SK-N-MC (cell line): ENCODE results near the gene MTMR4.
"Not testable (repeated sequence)": the region's sequence is repeated elsewhere in the genome, so short reads cannot be mapped to it uniquely, and the experiment has no call there.

Source experiments
- DNase-seq: peaks from one replicate; pipeline ENCODE4 v3.0.0-alpha.2; 2011; ENCODE audit warnings: low read depth, low spot score
- H3K27ac ChIP-seq: fragments of 200-600 bp; sonication (generic); 2 replicates; pipeline ENCODE4 v1.5.1; 2016; ENCODE audit warnings: mixed run types
- H3K36me3 ChIP-seq: fragments of 200-600 bp; sonication (generic); 2 replicates; pipeline ENCODE4 v1.6.1; 2017; ENCODE audit warnings: antibody characterized with exemption, low read length, mixed read lengths; ENCODE audit not compliant: insufficient read depth
- H3K4me3 ChIP-seq: fragments of 200-600 bp; sonication (generic); 2 replicates; pipeline ENCODE4 v1.5.1; 2016
- H3K9ac ChIP-seq: fragments of 200-600 bp; sonication (generic); 2 replicates; pipeline ENCODE4 v1.8.0; 2017; ENCODE audit warnings: mixed run types, mixed read lengths; ENCODE audit not compliant: insufficient read length
- H3K9me3 ChIP-seq: fragments of 200-600 bp; sonication (generic); 2 replicates; pipeline ENCODE4 v1.6.1; 2017; ENCODE audit warnings: low read depth, mild to moderate bottlenecking, antibody characterized with exemption, low read length, moderate library complexity, mixed read lengths
- EZH2 ChIP-seq: fragments of 200-600 bp; sonication (generic); IDR thresholded peaks from one replicate; pipeline ENCODE4 v1.6.1; 2017; ENCODE audit warnings: antibody characterized with exemption
- FOXP2 ChIP-seq: optimal IDR thresholded peaks from 2 replicates; pipeline ENCODE3; 2011; ENCODE audit warnings: mild to moderate bottlenecking, moderate library complexity; ENCODE audit not compliant: insufficient read depth; ENCODE audit errors: extremely low read length, control extremely low read depth
- POLR2AphosphoS5 ChIP-seq: IDR thresholded peaks from 2 replicates; pipeline ENCODE4 v1.6.1; 2012; ENCODE audit warnings: mild to moderate bottlenecking, low read depth, low read length, borderline replicate concordance

The MTMR4 gene

DNA sequence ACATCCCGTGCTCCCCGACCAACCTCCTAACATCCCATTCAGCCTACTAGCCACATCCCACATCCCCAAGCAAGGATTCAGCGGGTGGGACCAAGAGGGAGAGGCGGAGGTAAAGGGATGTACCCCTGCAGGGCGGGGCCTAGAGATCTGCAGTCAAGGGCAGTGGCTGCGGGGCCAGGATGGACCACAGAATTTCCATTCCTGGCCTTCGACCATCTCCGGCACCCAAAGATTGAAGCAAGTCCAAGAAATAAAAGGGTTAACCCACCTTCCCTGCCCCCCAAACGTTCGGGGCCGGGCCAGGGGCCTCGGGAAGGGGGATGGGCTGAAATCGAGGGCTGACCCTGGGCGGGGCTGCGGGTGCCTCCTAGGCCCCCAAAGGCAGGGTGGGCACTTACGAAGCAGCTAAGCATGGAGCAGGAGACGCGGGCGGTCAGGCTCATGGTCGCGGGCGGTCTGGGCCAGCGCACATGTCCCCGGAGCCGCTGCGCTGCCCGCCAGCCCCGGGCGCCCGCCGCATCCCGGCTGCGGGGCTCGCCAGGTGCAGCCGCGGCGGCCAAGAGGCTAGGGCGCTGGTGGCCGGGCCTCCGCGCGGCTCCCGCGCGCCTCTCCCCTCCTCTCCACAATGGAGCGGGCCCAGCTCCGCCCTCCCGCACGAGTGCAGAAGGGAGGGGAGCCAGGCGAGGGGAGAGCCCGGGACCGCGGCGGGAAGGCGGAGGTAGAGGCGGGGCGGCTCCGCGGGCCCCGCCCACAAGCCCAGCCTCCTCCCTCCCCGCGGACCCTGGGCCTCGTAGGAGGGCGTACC is at the start of gene MTMR4:
MTMR4 (minus strand) TSS at position 674 of the 805 bp plus-strand sequence; CDS start at position 443, 231 bp downstream.
- H3K36me3 ChIP-seq, result peaks cover 37% of the 10 kb centered on the region
- TF ChIP-seq EZH2 (no peak), POLR2AphosphoS5 (peak; percentile 61)
- no peak for DNase-seq
- H3K9ac ChIP-seq, result peak within 1 kb of the TSS; percentile 80
- H3K27ac ChIP-seq, result peak within 1 kb of the TSS; percentile 21; the same call in 1 of the 2 replicates
- no peaks in the 10 kb centered on the region for H3K9me3 ChIP-seq
- H3K4me3 ChIP-seq, result peak within 1 kb of the TSS; percentile 79

DNA sequence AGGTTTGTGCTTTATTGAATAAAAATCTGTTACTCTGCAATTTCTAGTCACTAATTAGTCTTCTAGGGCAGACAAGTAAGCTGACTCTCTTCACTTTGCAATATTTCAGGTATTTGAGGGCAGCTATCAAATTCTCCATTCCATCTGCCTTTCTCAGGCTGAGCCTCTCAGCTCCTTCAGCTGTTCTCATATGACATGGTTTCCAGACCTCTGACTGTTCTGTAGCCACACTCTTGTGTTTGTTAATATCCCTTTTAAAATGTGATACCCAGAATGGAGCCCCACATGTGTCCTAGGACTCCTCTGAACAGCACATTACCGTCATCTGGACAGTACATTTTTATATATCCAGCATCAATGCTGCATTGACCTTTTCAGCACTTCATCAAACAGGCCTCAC is 46.1 kb upstream of the MTMR4 start:
- TF ChIP-seq POLR2AphosphoS5 (no peak), EZH2 (no peak), FOXP2 (no peak)
- DNase-seq, result no peak

DNA sequence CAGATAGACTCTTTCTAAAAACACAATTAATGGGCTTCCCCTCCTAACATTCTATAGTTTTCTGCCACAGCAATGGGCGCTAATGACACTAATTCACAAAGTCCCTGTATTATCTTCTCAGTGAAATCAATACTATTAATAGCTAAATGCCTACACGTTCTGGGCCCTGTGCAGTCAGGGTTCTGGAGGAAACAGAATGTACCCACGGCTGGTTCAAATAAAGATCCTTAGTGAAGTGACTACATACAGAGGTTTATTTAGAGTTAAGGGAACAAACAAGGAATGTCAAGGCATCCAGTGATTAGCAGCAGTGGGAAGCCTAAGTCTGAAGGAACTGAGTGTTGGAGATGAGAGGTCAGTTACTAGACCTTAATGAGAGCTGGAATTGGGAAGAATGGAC is 43.5 kb upstream of the MTMR4 start:
- no peak overlapping the region for H3K27ac ChIP-seq

More for the DNA sequence above, 46.1 kb upstream of the MTMR4 start:
- H3K9me3 ChIP-seq, result no peaks in the 10 kb centered on the region
- H3K27ac ChIP-seq, result no peak overlapping the region
- no peak overlapping the region for H3K4me3 ChIP-seq
- H3K9ac ChIP-seq, result no peak overlapping the region
- no peaks in the 10 kb centered on the region for H3K36me3 ChIP-seq

DNA sequence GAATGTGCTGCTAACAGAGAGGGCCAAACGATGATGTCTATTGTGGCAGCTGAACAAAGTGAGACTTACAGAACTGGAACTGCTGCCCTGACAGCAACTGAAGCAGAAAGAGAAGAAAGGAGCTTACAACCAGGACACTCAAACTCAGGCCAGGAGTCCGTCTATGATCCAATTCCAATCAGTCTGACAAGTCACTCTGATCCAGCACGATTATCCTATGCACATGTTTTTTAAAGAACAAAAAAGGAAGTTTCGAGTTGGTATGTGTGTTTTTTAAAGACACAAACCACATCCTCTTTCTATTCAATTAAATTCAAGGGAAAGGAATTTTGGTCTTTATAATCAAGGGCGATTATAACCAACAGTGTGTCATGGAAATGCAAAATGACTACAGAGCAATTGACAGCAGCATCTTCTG is 42.4 kb upstream of the MTMR4 start:
- H3K27ac ChIP-seq, result no peak overlapping the region
- DNase-seq, result no peak

More for the DNA sequence above, 43.5 kb upstream of the MTMR4 start:
- H3K9ac ChIP-seq, result no peak overlapping the region
- no peak overlapping the region for H3K4me3 ChIP-seq
- H3K36me3 ChIP-seq, result no peaks in the 10 kb centered on the region
- TF ChIP-seq POLR2AphosphoS5 (no peak), FOXP2 (no peak), EZH2 (no peak)
- H3K9me3 ChIP-seq, result no peaks in the 10 kb centered on the region
- no peak for DNase-seq

DNA sequence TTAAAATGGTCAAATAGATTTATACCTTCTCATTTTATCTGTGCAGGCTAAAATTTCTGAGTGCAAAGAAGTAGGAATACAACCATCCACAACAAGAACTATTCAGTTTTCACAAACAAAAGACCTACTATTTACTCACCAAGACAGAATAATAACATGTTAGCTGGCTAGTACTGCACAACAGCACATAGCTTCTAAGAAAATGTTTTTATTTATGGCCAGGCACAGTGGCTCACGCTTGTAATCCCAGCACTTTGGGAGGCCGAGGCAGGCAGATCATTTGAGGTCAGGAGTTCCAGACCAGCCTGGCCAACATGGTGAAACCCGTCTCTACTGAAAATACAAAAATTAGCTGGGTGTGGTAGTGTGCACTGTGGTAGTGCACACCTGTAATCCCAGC is 40.7 kb upstream of the MTMR4 start:
- not testable (repeated sequence) for H3K36me3 ChIP-seq, H3K9ac ChIP-seq, H3K4me3 ChIP-seq, H3K9me3 ChIP-seq, DNase-seq, H3K27ac ChIP-seq

More for the DNA sequence above, 42.4 kb upstream of the MTMR4 start:
- H3K9ac ChIP-seq, result no peak overlapping the region
- no peaks in the 10 kb centered on the region for H3K9me3 ChIP-seq
- H3K36me3 ChIP-seq, result no peaks in the 10 kb centered on the region
- TF ChIP-seq POLR2AphosphoS5 (no peak), EZH2 (no peak), FOXP2 (no peak)
- no peak overlapping the region for H3K4me3 ChIP-seq

DNA sequence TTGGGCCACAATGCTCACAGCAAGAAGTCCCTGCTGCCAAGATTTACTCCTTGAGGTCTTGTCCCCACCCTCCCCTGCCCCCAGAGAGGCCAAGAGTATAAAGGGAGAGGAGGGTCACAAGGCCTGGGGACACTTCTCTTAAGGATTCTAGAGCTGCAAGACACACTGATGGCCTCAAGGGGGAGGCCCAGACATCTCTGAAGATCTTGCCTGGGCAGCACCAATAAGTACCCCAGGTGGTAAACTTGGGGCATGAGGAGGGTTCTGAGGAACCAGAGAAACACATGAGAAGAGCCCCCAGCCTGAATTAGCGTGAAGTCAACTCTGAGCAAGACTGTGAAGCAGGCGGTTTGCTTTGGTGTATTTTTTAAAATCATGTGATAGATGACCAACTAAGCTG is 26.8 kb upstream of the MTMR4 start:
- TF ChIP-seq FOXP2 (no peak), POLR2AphosphoS5 (no peak), EZH2 (no peak)
- DNase-seq, result no peak

DNA sequence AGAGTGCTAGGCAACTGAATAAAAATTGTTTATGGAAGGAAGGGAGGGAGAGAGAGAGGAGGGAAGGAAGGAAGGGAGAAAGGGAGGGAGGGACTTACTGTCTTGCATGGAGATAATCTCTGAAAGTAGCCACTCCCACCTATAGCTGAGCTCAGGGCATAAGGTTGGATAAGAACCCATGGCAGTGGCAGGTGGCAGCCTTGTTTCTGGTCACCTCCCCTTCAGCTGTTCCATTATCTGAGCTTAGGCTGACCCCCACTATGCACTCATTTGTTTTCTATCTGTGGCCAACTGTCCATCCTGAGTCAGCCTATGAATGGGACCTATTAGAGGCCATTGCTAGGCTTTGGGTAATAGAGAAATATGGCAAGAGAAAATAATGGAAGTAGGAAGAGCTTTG is 25.3 kb upstream of the MTMR4 start:
- no peaks in the 10 kb centered on the region for H3K36me3 ChIP-seq
- H3K9me3 ChIP-seq, result no peaks in the 10 kb centered on the region
- TF ChIP-seq EZH2 (no peak), FOXP2 (no peak), POLR2AphosphoS5 (no peak)
- no peak for DNase-seq
- no peak overlapping the region for H3K9ac ChIP-seq
- no peak overlapping the region for H3K4me3 ChIP-seq
- H3K27ac ChIP-seq, result no peak overlapping the region

More for the DNA sequence above, 26.8 kb upstream of the MTMR4 start:
- Histone ChIP-seq H3K4me3 (no peak overlapping the region), H3K9ac (no peak overlapping the region), H3K36me3 (no peaks in the 10 kb centered on the region), H3K27ac (no peak overlapping the region), H3K9me3 (no peaks in the 10 kb centered on the region)

DNA sequence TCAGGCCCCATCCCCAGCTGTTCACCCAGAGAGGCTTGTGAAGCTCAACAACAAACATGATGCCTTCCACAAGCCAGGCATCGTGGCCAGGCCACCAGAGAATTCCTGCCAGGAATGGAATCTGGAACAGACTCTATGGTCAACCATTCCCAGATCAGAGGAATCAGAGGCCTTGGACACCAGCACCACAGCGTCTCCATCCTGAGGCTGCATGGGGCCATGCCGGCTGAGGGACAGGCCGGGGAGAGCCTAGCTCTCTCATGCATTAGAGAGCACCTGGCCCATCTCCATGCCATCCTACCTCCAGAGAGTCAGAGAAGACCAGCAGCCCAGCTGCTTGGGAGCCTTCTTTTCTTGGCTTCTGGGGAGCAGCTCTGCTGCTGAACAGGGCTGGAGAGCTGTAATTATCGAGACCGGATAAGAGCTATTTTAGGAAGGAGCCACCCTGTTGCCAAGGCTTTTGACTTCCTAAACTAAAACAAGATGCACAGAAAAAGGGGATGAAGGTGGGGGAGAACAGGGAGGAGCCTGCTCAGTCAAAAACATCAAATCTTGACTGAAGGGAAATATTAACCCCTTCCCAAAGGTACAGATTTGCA is 24.5 kb upstream of the MTMR4 start:
- H3K9ac ChIP-seq, result no peak overlapping the region
- no peak overlapping the region for H3K4me3 ChIP-seq
- H3K27ac ChIP-seq, result no peak overlapping the region
- H3K9me3 ChIP-seq, result no peaks in the 10 kb centered on the region
- DNase-seq, result no peak
- no peaks in the 10 kb centered on the region for H3K36me3 ChIP-seq
- TF ChIP-seq POLR2AphosphoS5, result no peak
- no peak for TF ChIP-seq FOXP2
- no peak for TF ChIP-seq EZH2

DNA sequence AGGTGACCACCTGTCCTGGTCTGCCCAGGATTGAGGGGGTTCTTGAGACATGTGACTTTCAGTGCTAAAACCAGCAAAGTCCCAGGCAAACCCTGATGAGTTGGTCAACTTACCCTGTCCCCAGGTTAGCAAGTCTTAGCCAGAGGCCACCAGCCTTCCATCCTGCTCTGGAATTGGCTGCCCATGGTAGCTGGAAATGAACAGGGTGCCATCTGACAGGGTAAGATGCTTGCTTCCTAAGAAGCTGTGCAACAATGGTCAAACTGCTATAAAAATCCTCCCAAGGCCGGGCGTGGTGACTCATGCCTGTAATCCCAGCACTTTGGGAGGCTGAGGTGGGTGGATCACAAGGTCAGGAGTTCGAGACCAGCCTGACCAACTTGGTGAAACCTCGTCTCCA is 22.8 kb upstream of the MTMR4 start:
- no peak for DNase-seq

More for the DNA sequence above, 22.8 kb upstream of the MTMR4 start:
- no peaks in the 10 kb centered on the region for H3K36me3 ChIP-seq
- no peaks in the 10 kb centered on the region for H3K9me3 ChIP-seq
- H3K9ac ChIP-seq, result no peak overlapping the region
- TF ChIP-seq EZH2 (no peak), POLR2AphosphoS5 (no peak), FOXP2 (no peak)
- no peak overlapping the region for H3K27ac ChIP-seq
- H3K4me3 ChIP-seq, result no peak overlapping the region
